T-cell (primary cell): ENCODE measurements around the gene AXIN2. TPM values are rescaled to one million over a fixed set of nuclear protein-coding genes. Genes with fewer than 3 reads are reported as not detected.
A peak's percentile ranks its signal among the peaks of the same experiment; 100 is the strongest.

Source experiments
- ATAC-seq, 4 experiments: fragments of 200-7000 bp in 3 of 4; fragments of 150-1000 bp in 1 of 4; cut with Tn5 transposase; replicated peaks in 1 of 4; 1 replicate in 3 of 4; 2 replicates in 1 of 4; pipeline ENCODE4 v1.10.0; 2021; ENCODE audit warnings: moderate library complexity in 3 of 4, mild to moderate bottlenecking in 2 of 4, moderate number of reproducible peaks in 1 of 4
- CTCF ChIA-PET, 2 donors: fragments of 300-600 bp; sonication (Branson Sonifier 250); formaldehyde crosslinking; loops; one replicate each; lab custom pipeline; 2022; ENCODE audit warnings: antibody characterized with exemption in 2 of 2; lab: Charles Lee
- POLR2A ChIA-PET, 2 donors: fragments of 300-600 bp; sonication (Branson Sonifier 250); formaldehyde crosslinking; loops; one replicate each; lab custom pipeline; 2022; ENCODE audit warnings: antibody characterized with exemption in 2 of 2; lab: Charles Lee
- DNase-seq, 35 experiments: peaks; one replicate each; pipeline versions ENCODE4 v3.0.0 to v3.0.0-alpha.2; 2013 to 2023
- H3K27ac ChIP-seq: one replicate; pipeline ENCODE4 v1.5.1; 2013; ENCODE audit warnings: low read length
- H3K27me3 ChIP-seq, 2 experiments: replicated peaks in 1 of 2; 1 replicate in 1 of 2; 2 replicates in 1 of 2; pipeline versions ENCODE4 v1.6.1 to v1.7.0; 2013; ENCODE audit warnings: low read length in 1 of 2, mixed read lengths in 1 of 2; ENCODE audit not compliant: control insufficient read depth in 2 of 2, insufficient read depth in 2 of 2; ENCODE audit errors: extremely low read depth in 1 of 2
- H3K36me3 ChIP-seq, 2 donors: 1 replicate in 1 of 2; 2 replicates in 1 of 2; pipeline versions ENCODE4 v1.6.1 to v1.7.0; 2013; ENCODE audit warnings: low read length in 1 of 2; ENCODE audit not compliant: control insufficient read depth in 2 of 2, insufficient read depth in 1 of 2; ENCODE audit errors: extremely low read depth in 1 of 2
- H3K4me1 ChIP-seq, 2 experiments: 1 replicate in 1 of 2; 2 replicates in 1 of 2; pipeline versions ENCODE4 v1.6.1 to v1.7.0; 2013; ENCODE audit warnings: low read length in 2 of 2, mixed read lengths in 1 of 2; ENCODE audit not compliant: insufficient read depth in 2 of 2, control insufficient read depth in 1 of 2; ENCODE audit errors: extremely low read depth in 1 of 2
- H3K4me3 ChIP-seq, 2 donors: 1 replicate in 1 of 2; 2 replicates in 1 of 2; pipeline versions ENCODE4 v1.5.1 to v1.7.0; 2013; ENCODE audit warnings: mild to moderate bottlenecking in 2 of 2, low read length in 1 of 2, moderate library complexity in 1 of 2; ENCODE audit not compliant: control insufficient read depth in 1 of 2; ENCODE audit errors: extremely low read depth in 1 of 2
- H3K9me3 ChIP-seq: 2 replicates; pipeline ENCODE4 v1.7.0; 2013
- H3K27ac Mint-ChIP-seq, 2 donors: one replicate each; pipeline ENCODE4 v1.8.0; 2020 to 2021; ENCODE audit warnings: mild to moderate bottlenecking in 2 of 2, mixed read lengths in 2 of 2
- H3K27me3 Mint-ChIP-seq, 2 donors: one replicate each; pipeline ENCODE4 v1.8.0; 2021 to 2022; ENCODE audit warnings: mixed read lengths in 2 of 2
- H3K36me3 Mint-ChIP-seq: one replicate; pipeline ENCODE4 v1.8.0; 2021; ENCODE audit warnings: mixed read lengths
- H3K4me1 Mint-ChIP-seq, 3 donors: one replicate each; pipeline ENCODE4 v1.8.0; 2020 to 2022; ENCODE audit warnings: mixed read lengths in 3 of 3, mild to moderate bottlenecking in 1 of 3
- H3K4me3 Mint-ChIP-seq, 3 donors: one replicate each; pipeline ENCODE4 v1.8.0; 2020 to 2022; ENCODE audit warnings: mild to moderate bottlenecking in 3 of 3, mixed read lengths in 3 of 3, moderate library complexity in 3 of 3
- H3K9me3 Mint-ChIP-seq, 3 donors: one replicate each; pipeline ENCODE4 v1.8.0; 2020 to 2022; ENCODE audit warnings: mixed read lengths in 3 of 3
- WGBS: methylation state at CpG from one replicate; pipeline ENCODE4 v1.1.5; 2013; ENCODE audit warnings: missing lambda C conversion rate; ENCODE audit not compliant: insufficient coverage; 5-methylcytosine and 5-hydroxymethylcytosine counted together
- total RNA-seq, 35 experiments: library from RNA in 6 of 35; stranded (reverse) in 6 of 35; fragments of 120-200 nt in 1 of 35; gene quantifications; one replicate each; pipeline versions ENCODE4 v1.2.1 to v1.2.4 and lab custom pipeline; 2013 to 2026

AXIN2 gene
- total RNA-seq, 5 donors from 2014 or later (not counting 1 experiment from before 2014, with no cell fraction given) = 35.8 to 44.9 (median 40.2) TPM

DNA sequence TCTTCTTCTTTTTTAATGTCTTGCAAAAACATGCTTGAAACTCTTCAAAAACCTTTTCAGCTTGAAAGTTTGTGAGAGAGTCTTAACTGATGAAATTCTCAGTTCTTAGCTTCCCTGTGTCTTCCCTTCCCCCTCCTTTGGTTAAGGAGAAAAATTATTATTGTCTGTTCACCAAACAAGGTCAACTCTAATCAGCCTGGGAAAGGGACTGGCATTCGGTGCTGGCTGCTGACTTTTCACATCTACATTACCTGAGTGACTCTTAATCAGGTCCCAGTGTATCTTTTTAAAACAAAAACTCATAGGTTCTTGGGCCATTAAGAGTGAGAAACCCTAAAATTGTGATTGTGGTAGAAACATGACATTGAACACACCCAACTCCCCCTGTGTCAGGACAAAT, 39.1 kb upstream of the AXIN2 start:
- WGBS = no CpG with 5 or more reads among the region's 1 CpG
- peaks cover 4 to 7% (median 6%) of the 10 kb centered on the region in 3 donors for H3K4me1 Mint-ChIP-seq
- peaks cover 0 to 3% of the 10 kb centered on the region in 2 experiments for H3K27me3 ChIP-seq
- H3K9me3 ChIP-seq = no peaks in the 10 kb centered on the region
- no peak overlapping the region for H3K4me3 ChIP-seq
- H3K27me3 Mint-ChIP-seq = peaks cover 0 to 4% of the 10 kb centered on the region in 2 donors
- no peaks in the 10 kb centered on the region for H3K36me3 ChIP-seq
- CTCF ChIA-PET = interaction anchor here in 1 of 2 donors (0.7 kb wide), 1 partner anchor 22 kb away, joined by 3 read pairs; no protein-coding TSS in a partner anchor
- no peaks in the 10 kb centered on the region for H3K9me3 Mint-ChIP-seq
- H3K27ac Mint-ChIP-seq = no peak overlapping the region
- no peak for DNase-seq
- no peak overlapping the region for H3K27ac ChIP-seq
- peaks cover 0 to 7% of the 10 kb centered on the region in 2 experiments for H3K4me1 ChIP-seq
- H3K4me3 Mint-ChIP-seq = no peak overlapping the region
- H3K36me3 Mint-ChIP-seq = no peaks in the 10 kb centered on the region
- ATAC-seq = no peak
- POLR2A ChIA-PET = no interaction called here

DNA sequence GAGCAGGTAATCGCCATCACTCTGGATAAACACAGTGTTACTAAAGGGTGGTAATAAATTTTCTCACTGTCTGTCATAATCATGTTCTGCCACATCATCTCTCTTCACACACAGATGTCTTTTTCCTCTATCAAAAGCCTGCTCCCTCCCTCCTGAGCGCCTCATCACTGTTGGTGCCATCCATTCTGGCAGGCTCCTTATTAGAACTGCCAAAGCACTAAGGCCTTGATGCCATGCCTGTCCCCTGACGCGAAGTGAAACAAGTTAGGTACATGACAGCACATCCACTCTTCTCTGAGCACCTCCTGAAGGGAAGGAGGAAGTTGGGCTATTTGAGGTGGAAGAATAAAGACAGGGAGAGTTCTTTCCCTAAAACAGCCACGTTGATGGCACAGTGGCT, 38.2 kb upstream of the AXIN2 start:
- H3K27ac Mint-ChIP-seq = no peak overlapping the region
- no peak for DNase-seq
- Histone ChIP-seq H3K9me3 (no peaks in the 10 kb centered on the region), H3K36me3 (no peaks in the 10 kb centered on the region), H3K27ac (no peak overlapping the region), H3K4me3 (no peak overlapping the region), H3K4me1 (peaks cover 3 to 10% of the 10 kb centered on the region in 2 experiments), H3K27me3 (peaks cover 0 to 4% of the 10 kb centered on the region in 2 experiments)
- ChIA-PET POLR2A (no interaction called here), CTCF (no interaction called here)
- peaks cover 12 to 14% (median 12%) of the 10 kb centered on the region in 3 donors for H3K4me1 Mint-ChIP-seq
- no peaks in the 10 kb centered on the region for H3K36me3 Mint-ChIP-seq
- ATAC-seq = no peak
- H3K27me3 Mint-ChIP-seq = peaks cover 0 to 4% of the 10 kb centered on the region in 2 donors
- H3K9me3 Mint-ChIP-seq = no peaks in the 10 kb centered on the region
- H3K4me3 Mint-ChIP-seq = no peak overlapping the region
- WGBS = 56% methylated on average over 2 of the region's 5 CpGs

DNA sequence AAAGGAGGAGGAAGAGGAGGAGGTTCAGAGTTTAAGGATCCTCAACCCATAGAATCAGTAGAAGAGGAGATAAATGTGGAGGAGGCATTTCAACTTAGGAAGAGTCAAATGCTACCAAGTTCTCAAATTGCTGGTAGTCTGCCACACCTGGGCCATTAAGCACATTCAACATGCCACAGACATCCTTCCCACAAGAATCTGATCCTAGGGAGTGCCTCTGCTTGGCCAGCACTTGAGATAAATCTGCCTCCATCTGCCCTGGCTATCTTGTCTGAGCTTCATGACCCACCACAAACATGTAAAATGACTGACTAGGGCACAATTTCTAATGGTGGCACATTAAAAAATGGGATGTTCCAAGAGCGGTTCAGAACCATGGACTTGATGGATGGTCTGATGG, 37.3 kb upstream of the AXIN2 start:
- Histone ChIP-seq H3K4me3 (no peak overlapping the region), H3K4me1 (peaks cover 10 to 18% of the 10 kb centered on the region in 2 experiments), H3K27me3 (peaks cover 0 to 8% of the 10 kb centered on the region in 2 experiments), H3K9me3 (no peaks in the 10 kb centered on the region), H3K27ac (no peak overlapping the region), H3K36me3 (no peaks in the 10 kb centered on the region)
- no peak for ATAC-seq
- no CpG with 5 or more reads among the region's 1 CpG for WGBS
- H3K36me3 Mint-ChIP-seq = no peaks in the 10 kb centered on the region
- H3K4me1 Mint-ChIP-seq = peaks cover 20 to 23% (median 21%) of the 10 kb centered on the region in 3 donors
- CTCF ChIA-PET = no interaction called here
- no peaks in the 10 kb centered on the region for H3K9me3 Mint-ChIP-seq
- no peak for DNase-seq
- H3K4me3 Mint-ChIP-seq = no peak overlapping the region
- H3K27me3 Mint-ChIP-seq = peaks cover 0 to 4% of the 10 kb centered on the region in 2 donors
- H3K27ac Mint-ChIP-seq = no peak overlapping the region
- POLR2A ChIA-PET = no interaction called here

DNA sequence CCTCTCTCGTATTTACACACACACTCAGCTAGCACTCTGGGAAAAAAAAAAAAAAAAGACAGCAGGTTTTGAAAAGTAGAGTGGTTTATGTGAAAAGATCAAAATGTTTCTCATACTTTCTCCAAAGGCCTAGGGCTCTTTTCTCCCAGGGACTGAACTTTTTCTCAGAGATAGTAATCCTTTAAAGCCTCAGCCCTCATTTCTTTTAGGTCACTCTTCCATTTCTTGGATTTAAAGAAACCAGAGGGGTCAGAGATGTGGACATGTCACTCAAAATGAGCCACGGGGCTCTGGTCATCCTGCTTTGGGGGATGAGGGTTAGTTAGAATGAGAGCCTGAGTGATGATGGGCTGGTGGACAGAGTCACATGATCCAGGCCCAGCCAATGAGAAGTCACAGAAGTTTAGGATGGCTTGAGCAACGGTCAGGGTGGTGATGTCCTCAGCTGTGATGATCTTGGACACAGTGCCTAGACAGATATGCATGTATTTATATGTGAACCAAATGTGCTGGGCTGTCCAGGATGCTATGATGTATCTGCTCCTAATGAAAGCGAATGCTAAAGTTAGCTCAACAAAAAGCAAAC, 33.7 kb upstream of the AXIN2 start:
- ATAC-seq = no peak
- H3K27me3 ChIP-seq = peaks cover 0 to 20% of the 10 kb centered on the region in 2 experiments
- peak overlapping the region in 1 of 3 donors; percentile 83 for H3K4me3 Mint-ChIP-seq
- WGBS = 43% methylated on average over 2 of the region's 4 CpGs
- no peak for DNase-seq
- peaks cover 20 to 25% of the 10 kb centered on the region in 2 experiments for H3K4me1 ChIP-seq
- no peaks in the 10 kb centered on the region for H3K9me3 Mint-ChIP-seq
- ChIA-PET POLR2A (no interaction called here), CTCF (no interaction called here)
- H3K36me3 Mint-ChIP-seq = no peaks in the 10 kb centered on the region
- H3K27ac Mint-ChIP-seq = no peak overlapping the region
- no peak overlapping the region for H3K27ac ChIP-seq
- H3K9me3 ChIP-seq = no peaks in the 10 kb centered on the region
- H3K4me1 Mint-ChIP-seq = peaks cover 25 to 32% (median 27%) of the 10 kb centered on the region in 3 donors
- H3K36me3 ChIP-seq = no peaks in the 10 kb centered on the region
- H3K4me3 ChIP-seq = no peak overlapping the region
- peaks cover 0 to 5% of the 10 kb centered on the region in 2 donors for H3K27me3 Mint-ChIP-seq

DNA sequence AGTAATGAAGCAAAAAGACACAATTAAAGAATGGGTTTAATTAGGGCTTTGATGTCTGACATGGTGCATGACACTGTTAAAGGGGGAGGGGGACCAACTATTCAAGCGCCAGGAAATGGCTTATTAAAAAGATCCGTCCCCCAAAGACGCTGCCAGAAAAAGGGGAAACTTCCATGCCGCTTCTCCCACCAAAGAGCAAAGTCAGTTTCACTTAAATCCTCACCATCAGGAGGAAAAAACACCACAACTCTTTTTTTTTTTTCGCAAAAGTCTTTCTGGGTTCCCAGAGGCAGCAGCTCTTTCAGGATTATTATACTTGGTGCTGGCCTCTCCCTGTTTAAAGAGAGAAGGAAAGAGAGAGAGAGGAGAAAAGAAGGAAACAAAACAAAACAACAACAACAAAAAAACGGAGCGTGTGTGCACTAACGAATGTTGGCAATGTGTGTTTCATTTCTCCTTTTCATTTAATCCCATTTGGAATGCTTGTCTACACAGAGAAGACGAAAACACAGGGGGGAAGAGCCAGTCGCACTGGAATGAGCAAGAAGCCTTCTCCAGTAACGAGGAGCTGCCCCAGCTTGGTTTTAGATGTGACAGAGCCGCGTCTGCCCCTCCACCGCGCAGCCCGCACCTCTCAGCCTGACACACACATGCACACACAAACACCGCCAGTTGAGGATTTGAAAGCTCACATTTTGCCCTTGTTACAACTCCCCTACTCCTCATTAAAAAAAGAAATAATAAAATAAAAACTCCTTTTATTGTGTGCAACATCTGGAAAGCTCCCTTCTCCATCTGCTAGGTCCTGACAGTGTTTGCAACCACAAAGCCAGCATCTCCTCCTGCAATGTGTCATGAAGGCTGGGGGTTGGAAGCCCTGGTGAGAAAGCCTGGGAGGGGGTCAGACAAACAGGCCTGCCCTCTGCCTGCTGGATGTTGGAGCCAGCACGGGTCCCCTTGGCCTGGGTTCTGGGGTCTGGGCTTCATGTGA, 32.7 kb upstream of the AXIN2 start:
- Mint-ChIP-seq H3K4me3 (peak overlapping the region; percentile 51 to 83 (median 53)), H3K36me3 (no peaks in the 10 kb centered on the region), H3K27me3 (peaks cover 0 to 4% of the 10 kb centered on the region in 2 donors), H3K4me1 (peaks cover 25 to 32% (median 27%) of the 10 kb centered on the region in 3 donors), H3K27ac (peak overlapping the region; percentile 5 to 44), H3K9me3 (no peaks in the 10 kb centered on the region)
- no peak overlapping the region for H3K27ac ChIP-seq
- peaks cover 20 to 25% of the 10 kb centered on the region in 2 experiments for H3K4me1 ChIP-seq
- H3K27me3 ChIP-seq = peaks cover 0 to 18% of the 10 kb centered on the region in 2 experiments
- H3K9me3 ChIP-seq = no peaks in the 10 kb centered on the region
- POLR2A ChIA-PET = no interaction called here
- DNase-seq = peak in 5 of 35 experiments; percentile 6 to 22 (median 9)
- ATAC-seq = peak; percentile 48 to 67 (median 57)
- peak overlapping the region in 1 of 2 donors; percentile 39 for H3K4me3 ChIP-seq
- 44% methylated on average over 8 of the region's 18 CpGs for WGBS
- H3K36me3 ChIP-seq = no peaks in the 10 kb centered on the region
- CTCF ChIA-PET = no interaction called here
